CD4-positive, alpha-beta memory T cell (primary cell): ENCODE measurements around the gene TMEM119. TPM values are rescaled to one million over a fixed set of nuclear protein-coding genes. Genes with fewer than 3 reads are reported as not detected.
"Not testable (repeated sequence)": the region's sequence is repeated elsewhere in the genome, so short reads cannot be mapped to it uniquely, and the experiment has no call there.

Source experiments
- CTCF ChIA-PET: fragments of 350-600 bp; sonication (Branson Sonifier 250); formaldehyde crosslinking; loops from one replicate; lab custom pipeline; 2021; ENCODE audit warnings: inconsistent platforms; ENCODE audit not compliant: partially characterized antibody; lab: Charles Lee
- POLR2A ChIA-PET: fragments of 350-600 bp; sonication (Branson Sonifier 250); formaldehyde crosslinking; loops from one replicate; lab custom pipeline; 2021; ENCODE audit not compliant: partially characterized antibody; lab: Charles Lee
- DNase-seq, 5 donors: peaks; one replicate each; pipeline versions ENCODE4 v3.0.0 to v3.0.0-alpha.2; 2020 to 2022; ENCODE audit warnings: mixed read lengths in 1 of 5
- H3K27ac ChIP-seq: one replicate; pipeline ENCODE4 v1.7.0; 2013; ENCODE audit warnings: low read depth, low read length
- H3K27me3 ChIP-seq: 2 replicates; pipeline ENCODE4 v1.7.0; 2013; ENCODE audit warnings: mild to moderate bottlenecking, low read length, moderate library complexity; ENCODE audit not compliant: insufficient read depth
- H3K36me3 ChIP-seq: 2 replicates; pipeline ENCODE4 v1.7.0; 2013; ENCODE audit warnings: mild to moderate bottlenecking, low read length, moderate library complexity; ENCODE audit not compliant: insufficient read depth
- H3K4me1 ChIP-seq: 2 replicates; pipeline ENCODE4 v1.7.0; 2013; ENCODE audit warnings: mild to moderate bottlenecking, low read length, moderate library complexity; ENCODE audit not compliant: insufficient read depth
- H3K4me3 ChIP-seq, 2 donors: one replicate each; pipeline ENCODE4 v1.7.0; 2013; ENCODE audit warnings: low read length in 2 of 2, mild to moderate bottlenecking in 1 of 2
- H3K9me3 ChIP-seq, 2 donors: one replicate each; pipeline ENCODE4 v1.7.0; 2013; ENCODE audit warnings: low read length in 2 of 2, control low read depth in 1 of 2; ENCODE audit not compliant: control insufficient read depth in 1 of 2
- H3K27ac Mint-ChIP-seq, 7 donors: one replicate each; pipeline ENCODE4 v1.8.0; 2020 to 2021; ENCODE audit warnings: mixed read lengths in 7 of 7, mild to moderate bottlenecking in 6 of 7, inconsistent platforms in 3 of 7, moderate library complexity in 3 of 7
- H3K27me3 Mint-ChIP-seq, 2 donors: one replicate each; pipeline ENCODE4 v1.8.0; 2020 to 2021; ENCODE audit warnings: mixed read lengths in 2 of 2
- H3K36me3 Mint-ChIP-seq, 2 donors: one replicate each; pipeline ENCODE4 v1.8.0; 2020 to 2021; ENCODE audit warnings: mixed read lengths in 2 of 2, inconsistent platforms in 1 of 2, mild to moderate bottlenecking in 1 of 2
- H3K4me1 Mint-ChIP-seq, 4 donors: one replicate each; pipeline ENCODE4 v1.8.0; 2020 to 2021; ENCODE audit warnings: mixed read lengths in 4 of 4, mild to moderate bottlenecking in 1 of 4
- H3K4me3 Mint-ChIP-seq, 8 donors: one replicate each; pipeline ENCODE4 v1.8.0; 2020 to 2021; ENCODE audit warnings: mixed read lengths in 8 of 8, mild to moderate bottlenecking in 7 of 8, moderate library complexity in 6 of 8, inconsistent platforms in 3 of 8
- H3K9me3 Mint-ChIP-seq, 8 donors: one replicate each; pipeline ENCODE4 v1.8.0; 2020 to 2021; ENCODE audit warnings: mixed read lengths in 8 of 8, mild to moderate bottlenecking in 5 of 8, inconsistent platforms in 3 of 8, moderate library complexity in 1 of 8
- intact Hi-C: fragments of 100-400 bp; cut with micrococcal nuclease; formaldehyde crosslinking; loops from one replicate; pipeline ENCODE4 v1.15.1; 2023
- polyA plus RNA-seq, 2 donors: library from polyadenylated mRNA; unstranded; fragments of 300-500 nt; fragmentation: Illumina TruSeq; gene quantifications; one replicate each; pipeline ENCODE4 v1.2.3, GENCODE V29; 2021
- total RNA-seq, 2 experiments: library from RNA; stranded (reverse); gene quantifications; one replicate each; pipeline ENCODE4 v1.2.3, GENCODE V29; 2021

Gene TMEM119
- total and polyA plus RNA-seq, 4 experiments from 2014 or later, result 0.30 to 0.58 (median 0.42) TPM; not detected in 1

DNA sequence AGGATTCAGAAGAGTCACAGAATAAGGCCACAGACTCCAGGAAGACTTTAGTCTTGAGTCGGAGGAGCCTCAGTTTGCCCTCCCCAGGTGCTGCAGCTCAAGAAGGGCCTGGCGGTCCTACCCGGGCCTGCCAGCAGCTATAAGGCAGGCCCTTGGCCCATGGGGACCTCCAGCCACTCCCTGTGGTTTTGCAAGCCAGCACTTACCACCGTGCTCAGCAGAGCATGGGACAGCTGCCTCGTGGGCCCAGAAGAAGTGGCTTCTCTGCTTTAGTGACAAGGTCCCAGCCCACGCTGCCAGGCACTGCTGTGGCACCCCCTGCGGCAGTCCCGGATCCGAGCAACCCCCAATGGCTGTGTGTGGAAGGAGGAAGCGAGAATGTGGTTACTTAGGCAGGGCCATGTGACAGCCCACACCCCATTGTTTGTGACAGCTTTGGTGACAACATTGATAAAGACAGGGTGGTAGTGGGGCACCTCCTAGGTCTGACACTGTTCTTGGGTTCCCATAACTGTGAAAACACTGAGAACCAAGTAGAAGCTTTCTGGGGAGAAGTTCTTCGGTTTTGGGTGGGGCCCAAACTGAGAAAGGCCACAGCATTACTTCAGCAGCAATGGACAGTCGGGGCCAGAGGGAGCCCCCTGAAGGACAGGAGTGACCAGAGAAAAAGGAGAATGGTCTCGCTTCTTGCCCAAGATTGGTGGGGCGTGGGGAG is 35.8 kb upstream of the TMEM119 start, which contains the start of gene SELPLG:
TSS of gene SELPLG (minus strand) at position 361 of the 715 bp plus-strand sequence. CDS start 9,587 bp downstream, outside the sequence.
- Histone ChIP-seq H3K4me1 (peaks cover 65% of the 10 kb centered on the region), H3K4me3 (peak within 1 kb of the TSS; percentile 92 to 95), H3K36me3 (peaks cover 5% of the 10 kb centered on the region), H3K9me3 (no peaks in the 10 kb centered on the region), H3K27ac (peak within 1 kb of the TSS; percentile 92), H3K27me3 (no peaks in the 10 kb centered on the region)
- H3K27ac Mint-ChIP-seq, result peak within 1 kb of the TSS; percentile 99 to 100 (median 100)
- H3K36me3 Mint-ChIP-seq, result peaks cover 23 to 35% of the 10 kb centered on the region in 2 donors
- H3K4me3 Mint-ChIP-seq, result peak within 1 kb of the TSS; percentile 94 to 100 (median 99)
- CTCF ChIA-PET, result interaction anchor here (0.6 to 17.5 kb wide), 10 partner anchors 13 to 170 kb away, joined by 4 to 463 read pairs (median 19); no protein-coding TSS in a partner anchor
- H3K27me3 Mint-ChIP-seq, result no peaks in the 10 kb centered on the region
- POLR2A ChIA-PET, result interaction anchor here (0.8 to 11.1 kb wide), 16 partner anchors 8 to 224 kb away, joined by 3 to 310 read pairs (median 6); partner anchors contain the start of genes ISCU, SART3 and SSH1
- peaks cover 0 to 4% (median 0%) of the 10 kb centered on the region in 8 donors for H3K9me3 Mint-ChIP-seq
- H3K4me1 Mint-ChIP-seq, result peaks cover 40 to 84% (median 54%) of the 10 kb centered on the region in 4 donors
- intact Hi-C loops, result loop anchor here (1.0 to 10.0 kb wide), 7 partner anchors 14 to 461 kb away; partner anchors contain the start of genes ALKBH2, CORO1C, FICD and SSH1
- peak; percentile 91 to 97 (median 94) for DNase-seq

DNA sequence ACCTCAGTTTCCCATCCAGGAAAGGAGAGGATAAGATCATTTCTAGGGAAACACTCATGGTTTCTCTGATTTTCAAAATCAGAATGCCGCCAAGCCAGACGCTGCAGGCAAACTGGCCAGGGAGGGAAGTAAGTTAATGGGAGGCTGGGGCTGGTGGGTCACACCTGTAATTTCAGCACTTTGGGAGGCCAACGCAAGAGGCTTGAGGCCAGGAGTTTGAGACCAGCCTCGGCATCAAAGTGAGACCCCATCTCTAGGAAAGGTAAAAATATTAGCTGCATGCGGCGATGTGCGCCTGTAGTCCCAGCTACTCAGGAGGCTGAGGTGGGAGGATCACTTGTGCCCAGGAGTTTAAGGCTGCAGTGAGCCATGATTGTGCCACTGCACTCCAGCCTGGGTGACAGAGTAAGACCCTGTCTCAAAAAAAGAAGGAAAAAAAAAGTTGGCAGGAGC is 35.2 kb upstream of the TMEM119 start:
- Mint-ChIP-seq H3K4me3 (peak overlapping the region; percentile 94 to 100 (median 99)), H3K4me1 (peaks cover 43 to 90% (median 59%) of the 10 kb centered on the region in 4 donors), H3K36me3 (peaks cover 29 to 40% of the 10 kb centered on the region in 2 donors), H3K27me3 (no peaks in the 10 kb centered on the region), H3K27ac (peak overlapping the region; percentile 99 to 100 (median 100)), H3K9me3 (peaks cover 0 to 4% (median 0%) of the 10 kb centered on the region in 8 donors)
- peak overlapping the region; percentile 92 for H3K27ac ChIP-seq
- peaks cover 71% of the 10 kb centered on the region for H3K4me1 ChIP-seq
- H3K27me3 ChIP-seq, result no peaks in the 10 kb centered on the region
- H3K9me3 ChIP-seq, result no peaks in the 10 kb centered on the region
- peak overlapping the region; percentile 92 to 95 for H3K4me3 ChIP-seq
- ChIA-PET CTCF (interaction anchor here (0.6 to 17.5 kb wide), 11 partner anchors 14 to 171 kb away, joined by 4 to 463 read pairs (median 9); partner anchors contain the start of gene SART3), POLR2A (interaction anchor here (0.9 to 11.1 kb wide), 15 partner anchors 8 to 225 kb away, joined by 3 to 310 read pairs (median 7); partner anchors contain the start of genes ISCU, SART3 and SSH1)
- DNase-seq, result no peak
- intact Hi-C loops, result loop anchor here (1.0 to 10.0 kb wide), 7 partner anchors 14 to 462 kb away; partner anchors contain the start of genes ALKBH2, CORO1C, FICD and SSH1
- H3K36me3 ChIP-seq, result peaks cover 5% of the 10 kb centered on the region

DNA sequence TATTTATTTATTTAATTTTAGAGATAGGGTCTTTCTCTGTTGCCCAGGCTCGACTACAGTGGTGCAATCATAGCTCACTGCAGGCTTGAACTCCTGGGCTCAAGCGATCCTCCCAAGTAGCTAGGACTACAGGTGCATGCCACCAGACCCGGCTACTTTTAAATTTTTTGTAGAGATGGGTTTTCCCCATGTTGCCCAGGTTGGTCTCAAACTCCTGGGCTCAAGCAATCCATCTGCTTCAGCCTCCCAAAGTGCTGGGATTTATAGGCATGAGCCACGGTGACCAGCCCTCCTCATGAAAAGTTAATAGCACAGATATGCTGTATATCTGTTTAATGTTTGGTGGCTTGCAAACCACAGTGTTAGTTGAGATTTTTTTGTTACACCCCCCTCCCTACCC is 33.4 kb upstream of the TMEM119 start:
- H3K27me3 ChIP-seq, H3K27me3 Mint-ChIP-seq, H3K9me3 Mint-ChIP-seq, DNase-seq, H3K9me3 ChIP-seq: not testable (repeated sequence)
- H3K36me3 Mint-ChIP-seq, result peaks cover 36 to 50% of the 10 kb centered on the region in 2 donors
- H3K27ac Mint-ChIP-seq, result peak overlapping the region; percentile 98 to 100 (median 100)
- Histone ChIP-seq H3K27ac (peak overlapping the region; percentile 92), H3K36me3 (peaks cover 18% of the 10 kb centered on the region), H3K4me3 (peak overlapping the region; percentile 85 to 92), H3K4me1 (peaks cover 77% of the 10 kb centered on the region)
- peaks cover 49 to 88% (median 61%) of the 10 kb centered on the region in 4 donors for H3K4me1 Mint-ChIP-seq
- ChIA-PET CTCF (interaction anchor here (1.2 to 17.5 kb wide), 9 partner anchors 15 to 206 kb away, joined by 3 to 463 read pairs (median 10); partner anchors contain the start of gene ISCU), POLR2A (interaction anchor here (0.5 to 11.1 kb wide), 7 partner anchors 11 to 423 kb away, joined by 3 to 310 read pairs (median 6); partner anchors contain the start of genes ISCU and SART3)
- intact Hi-C loops, result loop anchor here (10.0 kb wide), 1 partner anchor 464 kb away; the partner anchor contains the start of genes ALKBH2 and UNG
- H3K4me3 Mint-ChIP-seq, result peak overlapping the region; percentile 94 to 100 (median 99)

DNA sequence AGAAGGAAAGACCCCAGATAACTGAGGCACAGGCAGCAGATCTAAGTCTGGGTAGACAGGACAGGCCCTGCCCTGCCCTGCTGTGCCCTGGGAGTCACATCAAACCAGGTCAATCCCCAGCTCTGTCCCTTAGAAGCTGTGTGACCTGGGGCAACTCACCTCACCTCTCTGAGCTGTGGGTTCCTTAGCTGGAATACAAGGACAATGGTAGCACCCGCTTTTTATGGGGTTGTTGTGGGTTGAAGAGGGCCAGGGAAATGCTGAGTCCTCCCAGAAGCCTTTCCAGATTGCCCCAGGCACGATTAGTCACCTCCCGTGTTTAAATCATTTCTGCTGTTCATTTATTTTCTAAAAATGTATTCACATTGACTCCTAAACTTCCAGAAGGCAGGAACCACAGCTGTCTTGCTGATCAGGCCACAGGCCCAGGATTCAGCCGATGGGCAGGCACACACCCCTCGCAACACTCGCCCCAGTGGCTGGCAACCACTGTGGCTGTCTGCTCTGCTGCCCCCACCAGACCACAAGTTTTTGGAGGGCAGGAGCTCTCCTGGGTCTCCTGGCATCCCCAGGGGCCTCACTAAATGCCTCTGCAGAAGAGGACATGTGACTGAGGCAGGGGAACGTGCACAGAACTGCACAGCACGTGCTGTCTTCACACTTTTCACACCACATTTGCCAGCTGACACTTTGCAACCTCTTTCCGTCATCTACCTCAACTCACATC is 32.8 kb upstream of the TMEM119 start:
- peaks cover 77% of the 10 kb centered on the region for H3K4me1 ChIP-seq
- peak overlapping the region; percentile 94 to 100 (median 99) for H3K27ac Mint-ChIP-seq
- peaks cover 24% of the 10 kb centered on the region for H3K36me3 ChIP-seq
- DNase-seq, result peak in 3 of 5 donors; percentile 29 to 67 (median 30)
- no peaks in the 10 kb centered on the region for H3K9me3 ChIP-seq
- intact Hi-C loops, result loop anchor here (10.0 kb wide), 1 partner anchor 464 kb away; the partner anchor contains the start of genes ALKBH2 and UNG
- H3K27me3 Mint-ChIP-seq, result no peaks in the 10 kb centered on the region
- H3K9me3 Mint-ChIP-seq, result peaks cover 0 to 4% (median 0%) of the 10 kb centered on the region in 8 donors
- H3K4me3 ChIP-seq, result peak overlapping the region; percentile 85 to 92
- H3K27me3 ChIP-seq, result no peaks in the 10 kb centered on the region
- ChIA-PET POLR2A (interaction anchor here (8.2 to 11.1 kb wide), 3 partner anchors 11 to 64 kb away, joined by 48 to 310 read pairs (median 245); partner anchors contain the start of genes ISCU and SART3), CTCF (interaction anchor here (1.2 to 17.5 kb wide), 8 partner anchors 14 to 207 kb away, joined by 3 to 463 read pairs (median 30); partner anchors contain the start of gene ISCU)
- peak overlapping the region; percentile 92 for H3K27ac ChIP-seq
- peaks cover 38 to 52% of the 10 kb centered on the region in 2 donors for H3K36me3 Mint-ChIP-seq
- H3K4me3 Mint-ChIP-seq, result peak overlapping the region; percentile 94 to 100 (median 99)
- peaks cover 45 to 86% (median 59%) of the 10 kb centered on the region in 4 donors for H3K4me1 Mint-ChIP-seq

DNA sequence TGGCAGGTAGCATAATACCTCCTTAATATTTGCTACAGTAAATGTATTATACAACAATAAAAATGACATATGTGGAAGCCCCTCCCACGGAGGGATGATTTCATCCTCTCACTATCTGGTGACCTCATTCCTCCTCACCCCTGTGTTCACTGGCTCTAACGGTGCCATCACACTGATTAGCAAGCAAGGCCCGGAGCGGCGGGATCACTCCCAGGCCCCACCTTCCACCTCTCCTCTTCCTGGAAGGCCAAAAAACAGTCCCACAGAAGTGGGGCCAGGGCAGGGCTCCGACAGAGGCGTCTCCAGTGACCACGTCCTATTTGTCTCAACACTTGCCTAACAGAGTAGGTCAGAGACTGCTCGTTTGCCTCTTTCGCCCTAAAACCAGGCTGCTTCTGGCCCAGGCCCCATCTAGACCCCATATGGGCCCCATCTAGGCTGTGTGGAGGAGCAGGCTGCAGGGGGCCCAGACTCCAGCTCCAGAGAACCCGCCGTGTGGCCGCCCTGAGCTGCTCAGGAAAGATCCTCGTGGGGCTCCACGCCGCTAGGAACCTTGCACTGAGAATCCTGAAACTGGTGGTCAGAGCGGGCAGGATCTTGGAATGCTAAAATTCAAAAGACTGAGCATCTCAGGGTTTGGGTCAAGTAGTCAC is 32.1 kb upstream of the TMEM119 start:
- Mint-ChIP-seq H3K4me3 (peak overlapping the region; percentile 94 to 100 (median 99)), H3K27me3 (no peaks in the 10 kb centered on the region), H3K4me1 (peaks cover 47 to 86% (median 60%) of the 10 kb centered on the region in 4 donors), H3K36me3 (peaks cover 45 to 59% of the 10 kb centered on the region in 2 donors), H3K9me3 (peaks cover 0 to 4% (median 0%) of the 10 kb centered on the region in 8 donors), H3K27ac (peak overlapping the region; percentile 94 to 100 (median 99))
- CTCF ChIA-PET, result interaction anchor here (0.7 to 17.5 kb wide), 8 partner anchors 13 to 174 kb away, joined by 3 to 463 read pairs (median 30); partner anchors contain the start of gene ISCU
- intact Hi-C loops, result loop anchor here (10.0 kb wide), 1 partner anchor 465 kb away; the partner anchor contains the start of genes ALKBH2 and UNG
- Histone ChIP-seq H3K27me3 (no peaks in the 10 kb centered on the region), H3K4me1 (peaks cover 77% of the 10 kb centered on the region), H3K36me3 (peaks cover 31% of the 10 kb centered on the region), H3K4me3 (peak overlapping the region; percentile 65 to 92), H3K9me3 (no peaks in the 10 kb centered on the region), H3K27ac (peak overlapping the region; percentile 92)
- POLR2A ChIA-PET, result interaction anchor here (0.7 to 11.1 kb wide), 5 partner anchors 10 to 423 kb away, joined by 3 to 310 read pairs (median 48); partner anchors contain the start of genes ISCU, SART3 and USP30
- DNase-seq, result peak; percentile 62 to 92 (median 67)
